ENCODE results near the gene TRIM14. TPM values are rescaled to one million over a fixed set of nuclear protein-coding genes. Genes with fewer than 3 reads are reported as not detected.

TRIM14 gene
- total RNA-seq, 1 experiment from 2014 or later: 11.9 TPM

GRCh38 chr9:98144631-98145030 lies 25.6 kb upstream of the TRIM14 start (continued):
- TF ChIP-seq PREB (CRISPR knock-in tag; IDR thresholded peaks at IDR 0.05; ENCODE audit: borderline replicate concordance) (no peak), SMAD3 (CRISPR knock-in tag; IDR thresholded peaks at IDR 0.05; ENCODE audit: borderline replicate concordance) (no peak), FOXP1 (CRISPR knock-in tag; IDR thresholded peaks at IDR 0.05; ENCODE audit: borderline replicate concordance) (no peak), SP1 (CRISPR knock-in tag; conservative IDR thresholded peaks at IDR 0.05) (no peak), MAX (CRISPR knock-in tag; IDR thresholded peaks at IDR 0.05) (no peak), GTF2I (CRISPR knock-in tag; conservative IDR thresholded peaks at IDR 0.05) (no peak), ZNF232 (CRISPR knock-in tag; IDR thresholded peaks at IDR 0.05) (no peak), MXD4 (CRISPR knock-in tag; IDR thresholded peaks at IDR 0.05; ENCODE audit: borderline replicate concordance) (no peak)

- CTCF ChIA-PET: interaction anchor here (0.7 kb wide), 1 partner anchor 42 kb away, joined by 3 read pairs; no protein-coding TSS in a partner anchor
- TF ChIP-seq TEAD1 (CRISPR knock-in tag; IDR thresholded peaks at IDR 0.05) (no peak), AFF4 (CRISPR knock-in tag; IDR thresholded peaks at IDR 0.05; ENCODE audit: borderline replicate concordance) (no peak), IRF1 (CRISPR knock-in tag; IDR thresholded peaks at IDR 0.05) (no peak), TEAD4 (CRISPR knock-in tag; IDR thresholded peaks at IDR 0.05) (no peak), ZSCAN18 (CRISPR knock-in tag; IDR thresholded peaks at IDR 0.05) (no peak), IRF2 (CRISPR knock-in tag; IDR thresholded peaks at IDR 0.05; ENCODE audit: borderline replicate concordance, low read depth) (no peak), CREM (CRISPR knock-in tag; IDR thresholded peaks at IDR 0.05) (no peak)
- H3K9me3 Mint-ChIP-seq: no peaks in the 10 kb centered on the region
- DNase-seq (ENCODE audit: low spot score): no peak
- POLR2A ChIA-PET: no interaction called here
- no peak overlapping the region for H3K27ac Mint-ChIP-seq
- H3K4me3 Mint-ChIP-seq: no peak overlapping the region
- H3K27me3 Mint-ChIP-seq (ENCODE audit: low read depth): no peaks in the 10 kb centered on the region
- H3K36me3 Mint-ChIP-seq: no peaks in the 10 kb centered on the region
- H3K4me1 Mint-ChIP-seq: no peaks in the 10 kb centered on the region
- ATAC-seq: no peak
These were observed 25.1 kb upstream of the TRIM14 start for GRCh38 chr9:98144076-98144475.

GRCh38 chr9:98142925-98143481 lies 24.0 kb upstream of the TRIM14 start:
- no peaks in the 10 kb centered on the region for H3K4me1 Mint-ChIP-seq
- H3K4me3 Mint-ChIP-seq: no peak overlapping the region
- H3K27me3 Mint-ChIP-seq (ENCODE audit: low read depth): no peaks in the 10 kb centered on the region
- ATAC-seq (no peak), DNase-seq (ENCODE audit: low spot score) (no peak)
- H3K36me3 Mint-ChIP-seq: no peaks in the 10 kb centered on the region
- no peak overlapping the region for H3K27ac Mint-ChIP-seq
- no peaks in the 10 kb centered on the region for H3K9me3 Mint-ChIP-seq
- CTCF ChIA-PET: no interaction called here
- POLR2A ChIA-PET: no interaction called here
- no peak for TF ChIP-seq RORB (CRISPR knock-in tag; IDR thresholded peaks at IDR 0.05)
- TF ChIP-seq CREM (CRISPR knock-in tag; IDR thresholded peaks at IDR 0.05): no peak
- no peak for TF ChIP-seq FOXK1 (CRISPR knock-in tag; IDR thresholded peaks at IDR 0.05)
- TF ChIP-seq CTCF (IDR thresholded peaks at IDR 0.05): no peak
- no peak for TF ChIP-seq STAT6 (CRISPR knock-in tag; conservative IDR thresholded peaks at IDR 0.05; ENCODE audit: low read depth)
- TF ChIP-seq HMGXB4 (CRISPR knock-in tag; IDR thresholded peaks at IDR 0.05): no peak

All from WTC11 (cell line).